Measurements from ENCODE around the gene SMAD6.

Gene SMAD6

GRCh38 chr15:66778314-66778665, 76.3 kb downstream of the SMAD6 start:
- DNase-seq: no peak

- no peak for DNase-seq
Measured at GRCh38 chr15:66778716-66779115, 76.7 kb downstream of the SMAD6 start.

GRCh38 chr15:66779331-66780009, 77.4 kb downstream of the SMAD6 start:
- no peak for DNase-seq

DNA sequence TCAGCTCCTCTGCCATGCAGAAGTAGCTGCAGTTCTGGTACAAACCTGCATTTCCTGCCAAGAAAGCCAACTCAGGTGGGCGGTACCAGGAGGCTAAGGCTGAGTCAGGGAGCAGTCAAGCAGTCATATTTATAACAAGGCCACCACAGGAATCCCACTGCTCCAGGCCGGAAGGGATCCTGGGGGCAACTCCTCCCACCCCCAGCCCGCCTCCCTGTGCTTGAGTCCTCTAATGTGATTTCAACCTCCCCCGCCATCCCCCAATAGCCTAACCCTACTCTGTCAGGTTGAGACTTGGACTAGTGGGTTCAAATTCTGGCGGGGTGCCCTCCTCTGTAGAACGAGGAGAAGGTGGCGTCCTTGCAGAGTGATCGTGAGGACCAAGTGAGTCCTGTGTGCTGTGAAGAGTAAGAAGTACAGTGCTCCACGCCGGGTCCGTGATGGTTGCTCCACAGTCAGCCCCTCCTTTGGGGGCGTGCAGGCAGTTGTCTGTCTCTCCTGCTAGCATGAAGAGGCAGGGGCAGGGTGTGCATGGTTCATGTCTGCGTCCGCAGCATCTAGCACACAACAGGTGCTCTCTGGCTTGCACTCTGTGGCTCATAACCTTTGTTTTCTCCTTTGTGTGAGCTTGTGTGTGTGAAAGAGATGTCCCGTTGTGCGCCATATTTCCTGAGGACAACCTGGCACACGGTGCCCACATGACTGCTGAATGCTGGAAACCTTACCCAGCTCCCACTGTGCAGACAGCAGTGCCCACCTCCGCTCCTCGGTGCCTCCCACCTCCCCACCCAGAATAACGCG, 78.3 kb downstream of the SMAD6 start:
- DNase-seq: peak; percentile 30 to 64

- DNase-seq: no peak
Measured at GRCh38 chr15:66780973-66781718, 79.1 kb downstream of the SMAD6 start.

GRCh38 chr15:66782785-66783184, 80.7 kb downstream of the SMAD6 start:
- DNase-seq: no peak

- no peak for DNase-seq
Measured at GRCh38 chr15:66783314-66783713, 81.3 kb downstream of the SMAD6 start.

- DNase-seq: no peak
Measured at GRCh38 chr15:66783725-66784124, 81.7 kb downstream of the SMAD6 start.

DNA sequence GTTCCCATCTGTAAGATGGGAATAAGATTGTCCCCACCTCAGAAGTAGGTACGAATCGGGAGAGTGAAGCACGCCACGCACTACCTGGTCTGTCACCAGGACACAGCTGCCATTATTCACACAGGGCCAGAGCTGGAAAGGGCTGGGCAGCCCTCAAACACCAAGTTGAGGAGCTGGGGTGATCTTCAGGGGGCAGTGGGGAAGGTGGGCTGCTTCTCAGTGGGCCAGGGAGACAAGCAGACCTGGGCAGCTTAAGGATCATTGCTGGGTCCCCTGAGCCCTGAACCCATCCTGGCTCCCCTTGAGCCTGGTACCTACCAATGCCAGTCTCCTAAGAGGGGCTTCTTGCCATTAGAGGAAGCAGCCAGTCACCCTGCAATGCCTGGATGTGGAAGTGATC, 82.1 kb downstream of the SMAD6 start:
- DNase-seq: no peak

DNA sequence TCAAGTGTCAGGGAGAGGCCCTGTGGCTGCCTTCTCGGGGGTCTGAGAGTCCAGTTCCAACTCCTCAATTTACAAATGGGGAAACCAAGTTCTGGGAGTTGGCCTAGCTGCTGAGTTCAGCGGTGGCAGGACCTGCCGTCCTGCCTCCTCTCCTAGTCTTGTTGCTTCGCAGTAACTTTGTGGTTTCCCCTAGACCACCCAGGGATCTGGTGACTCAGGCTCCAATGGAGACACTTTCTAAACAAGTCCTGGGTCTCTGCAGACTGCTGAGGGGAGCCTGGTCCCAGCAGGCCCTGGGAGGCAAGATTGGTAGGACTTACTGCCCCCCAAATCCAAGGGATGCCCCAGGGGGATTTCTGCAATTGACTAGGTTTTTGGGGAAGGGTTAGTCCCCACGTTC, 83.6 kb downstream of the SMAD6 start:
- no peak for DNase-seq

- no peak for DNase-seq
Measured at GRCh38 chr15:66786222-66786621, 84.2 kb downstream of the SMAD6 start.

DNA sequence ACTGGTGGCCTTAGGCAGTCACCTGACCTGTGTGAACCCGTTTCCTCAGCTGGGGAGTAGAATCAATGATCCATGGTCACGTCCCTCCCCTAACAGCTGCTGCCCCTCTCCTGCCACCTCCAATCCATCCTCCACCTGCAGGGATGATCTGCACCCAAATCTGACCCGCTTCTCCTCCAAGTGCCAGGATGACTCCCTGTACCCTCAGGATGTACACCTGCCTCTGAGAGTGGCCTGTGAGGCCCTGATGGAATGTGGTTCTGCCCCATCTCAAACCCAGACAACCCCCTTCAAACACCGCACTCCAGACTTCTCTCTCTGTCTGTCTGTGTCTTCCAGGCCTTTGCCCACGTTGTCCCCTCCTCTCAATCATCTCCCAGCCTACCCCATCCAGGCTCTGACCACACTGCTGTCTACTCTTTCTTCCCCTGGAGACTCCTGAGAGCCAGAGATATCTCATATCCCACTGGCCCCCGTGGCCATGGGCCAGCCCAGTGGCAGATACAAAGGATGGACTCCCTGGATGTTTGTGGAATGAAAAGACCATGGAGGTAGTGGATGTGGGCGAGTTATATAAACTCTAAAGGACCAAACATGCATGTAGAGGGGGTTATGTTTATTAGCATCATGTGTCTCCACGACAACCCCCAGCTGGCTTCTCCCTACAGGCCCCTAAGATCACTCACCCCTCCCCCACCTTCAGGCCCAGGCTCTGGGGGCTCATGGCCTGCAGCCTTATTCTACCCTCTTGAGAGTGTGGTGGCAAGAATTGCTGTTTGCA, 84.9 kb downstream of the SMAD6 start:
- no peak for DNase-seq

DNA sequence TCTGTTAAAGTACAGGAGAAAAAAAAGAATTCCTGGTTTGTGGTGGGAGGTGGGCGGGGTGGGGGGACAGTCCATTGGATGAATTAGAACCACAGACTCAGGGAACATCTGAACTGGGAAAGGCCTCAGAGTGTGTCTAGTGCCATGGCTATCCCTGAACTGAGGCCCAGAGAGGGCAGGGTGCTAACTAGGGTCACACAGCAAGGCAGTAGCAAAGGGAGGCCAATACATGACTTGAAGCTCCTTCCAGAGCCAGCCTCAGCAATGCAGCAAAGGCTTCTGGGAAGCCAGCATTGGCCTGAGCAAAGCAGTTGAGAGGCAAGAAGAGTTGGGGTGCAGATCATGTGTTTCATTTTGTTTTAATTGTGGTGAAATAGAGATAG, 85.4 kb downstream of the SMAD6 start:
- DNase-seq: no peak

- DNase-seq: no peak
Measured at GRCh38 chr15:66788024-66788423, 86.0 kb downstream of the SMAD6 start.

GRCh38 chr15:66789029-66790025, 87.3 kb downstream of the SMAD6 start:
- peak; percentile 20 to 48 for DNase-seq

DNA sequence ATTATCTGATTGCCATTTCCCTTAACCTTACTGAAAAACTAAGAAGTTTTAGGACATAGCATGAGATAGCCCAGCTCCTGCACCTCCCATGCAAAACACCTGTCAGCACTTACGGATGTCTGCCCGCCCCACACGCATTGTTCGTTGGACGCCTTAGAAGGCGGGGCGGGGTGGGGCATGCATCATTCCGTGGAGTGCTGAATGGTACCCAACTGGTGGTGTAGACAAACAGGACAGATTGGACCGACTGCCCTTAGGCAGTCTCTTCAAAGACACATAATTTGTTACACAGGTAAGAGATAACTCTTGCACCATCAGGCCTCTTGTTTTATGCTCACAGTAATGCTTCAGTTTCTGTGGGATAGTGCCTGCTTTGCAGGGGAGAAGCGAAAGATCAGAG, 93.8 kb downstream of the SMAD6 start:
- no peak for DNase-seq

GRCh38 chr15:66796343-66796742, 94.3 kb downstream of the SMAD6 start:
- DNase-seq: no peak

DNA sequence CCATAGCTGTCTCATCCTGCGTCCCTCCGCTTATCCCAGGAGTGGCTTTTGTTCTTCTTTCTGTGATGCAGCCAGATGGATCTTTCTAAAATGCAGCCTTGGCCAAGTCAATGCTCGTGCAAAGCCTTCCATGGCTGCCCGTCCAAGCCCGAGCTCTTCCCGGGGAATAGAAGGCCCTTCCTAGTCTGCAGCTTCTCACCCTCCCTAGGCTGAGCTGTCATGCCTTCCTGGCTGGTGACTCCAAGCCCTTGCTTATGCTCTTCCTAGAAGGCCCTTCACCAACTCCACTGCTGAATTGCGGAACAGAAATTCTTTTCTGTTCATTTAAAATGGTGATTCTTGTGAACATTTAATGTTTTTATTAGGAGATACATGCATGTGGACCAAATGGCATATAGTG, 95.9 kb downstream of the SMAD6 start:
- no peak for DNase-seq

GRCh38 chr15:66798426-66799061, 96.5 kb downstream of the SMAD6 start:
- no peak for DNase-seq

GRCh38 chr15:66799242-66799641, 97.2 kb downstream of the SMAD6 start:
- no peak for DNase-seq

DNA sequence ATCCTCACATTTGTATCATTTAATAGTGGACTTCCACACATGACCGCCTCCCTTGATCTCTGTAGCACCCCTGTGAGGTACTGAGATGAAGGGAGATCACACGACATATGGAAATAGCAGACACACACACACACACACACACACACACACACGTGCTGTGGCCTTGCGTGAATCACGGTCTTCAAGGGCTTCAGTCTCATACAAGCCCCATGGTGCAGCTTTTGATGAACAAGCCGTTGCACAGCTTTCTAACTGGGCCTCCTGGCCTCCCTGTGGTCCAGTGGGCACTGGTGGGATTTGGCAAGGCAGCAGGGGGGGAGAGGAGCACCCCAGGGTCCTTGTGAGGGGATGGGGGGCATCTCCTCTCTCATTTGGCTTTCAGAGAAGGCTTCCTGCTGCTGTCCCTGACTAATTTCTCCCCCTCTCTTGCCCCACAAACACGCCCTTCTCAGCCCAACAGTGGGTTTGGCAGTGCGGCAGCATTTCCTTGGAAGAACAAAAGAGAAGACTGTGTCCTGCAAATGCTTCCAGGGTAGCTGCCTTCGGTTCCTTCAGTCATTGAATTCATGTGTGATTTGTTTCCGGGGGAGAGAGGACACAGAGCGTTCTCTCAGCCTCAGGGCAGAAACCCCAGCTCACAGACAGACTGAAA, 98.7 kb downstream of the SMAD6 start:
- DNase-seq: no peak

Measured in SW 1271 (cell line).